DLD1 (cell line): Measurements from ENCODE around the gene RSBN1.
"Not testable (repeated sequence)": the region's sequence is repeated elsewhere in the genome, so short reads cannot be mapped to it uniquely, and the experiment has no call there.

Experiments
- in situ Hi-C: cut with HindIII; loops from 2 replicates; pipeline ENCODE4 v1.10.0; 2017; ENCODE audit warnings: low sequenced_read_pairs

RSBN1 gene

GRCh38 chr1:113749402-113749801 is 62.9 kb downstream of the RSBN1 start:
- in situ Hi-C loops = no loop called here

GRCh38 chr1:113747376-113747775 is 64.9 kb downstream of the RSBN1 start:
- in situ Hi-C loops = no loop called here

- in situ Hi-C loops = no loop called here
Measured at GRCh38 chr1:113745425-113745824, 66.9 kb downstream of the RSBN1 start.

GRCh38 chr1:113744114-113744513 is 68.2 kb downstream of the RSBN1 start:
- in situ Hi-C loops = no loop called here

- in situ Hi-C loops = no loop called here
Measured at GRCh38 chr1:113742515-113742914, 69.8 kb downstream of the RSBN1 start.

- in situ Hi-C loops = no loop called here
Measured at GRCh38 chr1:113734357-113735055, 77.8 kb downstream of the RSBN1 start.

GRCh38 chr1:113732802-113733201 is 79.5 kb downstream of the RSBN1 start:
- in situ Hi-C loops = no loop called here

- in situ Hi-C loops = no loop called here
Measured at GRCh38 chr1:113721010-113721409, 91.3 kb downstream of the RSBN1 start.

- in situ Hi-C loops = not testable (repeated sequence)
Measured at GRCh38 chr1:113718621-113719020, 93.7 kb downstream of the RSBN1 start.

- in situ Hi-C loops = not testable (repeated sequence)
Measured at GRCh38 chr1:113717506-113717905, 94.8 kb downstream of the RSBN1 start.

GRCh38 chr1:113714606-113715269 is 97.5 kb downstream of the RSBN1 start:
- in situ Hi-C loops = no loop called here
